ENCODE data around the gene MAD1L1. TPM values are rescaled to one million over a fixed set of nuclear protein-coding genes. Genes with fewer than 3 reads are reported as not detected.

The MAD1L1 gene
- total RNA-seq, 1 donor from 2014 or later: 32.3 TPM

- Mint-ChIP-seq H3K36me3 (ENCODE audit: low read depth, unreplicated experiment) (peaks cover 6% of the 10 kb centered on the region), H3K27me3 (ENCODE audit: low read depth, unreplicated experiment) (no peaks in the 10 kb centered on the region), H3K4me1 (ENCODE audit: low read depth, unreplicated experiment) (peaks cover 1% of the 10 kb centered on the region), H3K9me3 (ENCODE audit: unreplicated experiment) (no peaks in the 10 kb centered on the region), H3K4me3 (ENCODE audit: unreplicated experiment) (no peak overlapping the region), H3K27ac (ENCODE audit: unreplicated experiment) (no peak overlapping the region)
- TF ChIP-seq EZH2 (IDR thresholded peaks at IDR 0.05; ENCODE audit: insufficient read depth, low read length) (no peak), CTCF (IDR thresholded peaks at IDR 0.05; ENCODE audit: insufficient read depth, low read depth, low read length) (no peak)
- no peak overlapping the region for H3K27ac ChIP-seq (ENCODE audit: low read depth, low read length)
- H4K20me1 ChIP-seq (ENCODE audit: insufficient read depth, low read length): peaks cover 67% of the 10 kb centered on the region
- H3K9me3 ChIP-seq (ENCODE audit: insufficient read depth, low read depth, low read length): no peaks in the 10 kb centered on the region
- H3K9ac ChIP-seq (ENCODE audit: low read length): no peak overlapping the region
- DNase-seq (ENCODE audit: low read depth) (no peak), FAIRE-seq (no peak)
- no peaks in the 10 kb centered on the region for H3K36me3 ChIP-seq (ENCODE audit: insufficient read depth, low read length)
- H3K4me2 ChIP-seq (ENCODE audit: low read length): no peak overlapping the region
- no peak overlapping the region for H2AFZ ChIP-seq (ENCODE audit: low read depth, low read length)
- no peaks in the 10 kb centered on the region for H3K79me2 ChIP-seq (ENCODE audit: insufficient read depth, low read length)
- H3K4me3 ChIP-seq (ENCODE audit: insufficient read depth, low read depth, low read length): no peak overlapping the region
- peaks cover 18% of the 10 kb centered on the region for H3K4me1 ChIP-seq (ENCODE audit: insufficient read depth, low read length)
- H3K27me3 ChIP-seq (ENCODE audit: insufficient read depth, low read length): no peaks in the 10 kb centered on the region
Measured at GRCh38 chr7:2159176-2159520, 73.6 kb downstream of the MAD1L1 start.

- Mint-ChIP-seq H3K9me3 (ENCODE audit: unreplicated experiment) (no peaks in the 10 kb centered on the region), H3K4me3 (ENCODE audit: unreplicated experiment) (no peak overlapping the region), H3K27ac (ENCODE audit: unreplicated experiment) (no peak overlapping the region), H3K27me3 (ENCODE audit: low read depth, unreplicated experiment) (no peaks in the 10 kb centered on the region), H3K36me3 (ENCODE audit: low read depth, unreplicated experiment) (peaks cover 6% of the 10 kb centered on the region), H3K4me1 (ENCODE audit: low read depth, unreplicated experiment) (peaks cover 1% of the 10 kb centered on the region)
- no peak for FAIRE-seq
- no peak overlapping the region for H3K27ac ChIP-seq (ENCODE audit: low read depth, low read length)
- TF ChIP-seq CTCF (IDR thresholded peaks at IDR 0.05; ENCODE audit: insufficient read depth, low read depth, low read length) (no peak), EZH2 (IDR thresholded peaks at IDR 0.05; ENCODE audit: insufficient read depth, low read length) (no peak)
- peaks cover 64% of the 10 kb centered on the region for H4K20me1 ChIP-seq (ENCODE audit: insufficient read depth, low read length)
- peaks cover 18% of the 10 kb centered on the region for H3K4me1 ChIP-seq (ENCODE audit: insufficient read depth, low read length)
- no peak overlapping the region for H2AFZ ChIP-seq (ENCODE audit: low read depth, low read length)
- H3K9ac ChIP-seq (ENCODE audit: low read length): peak overlapping the region; percentile 7
- H3K79me2 ChIP-seq (ENCODE audit: insufficient read depth, low read length): no peaks in the 10 kb centered on the region
- H3K9me3 ChIP-seq (ENCODE audit: insufficient read depth, low read depth, low read length): no peaks in the 10 kb centered on the region
- H3K27me3 ChIP-seq (ENCODE audit: insufficient read depth, low read length): no peaks in the 10 kb centered on the region
- no peak for DNase-seq (ENCODE audit: low read depth)
- no peak overlapping the region for H3K4me3 ChIP-seq (ENCODE audit: insufficient read depth, low read depth, low read length)
- H3K4me2 ChIP-seq (ENCODE audit: low read length): peak overlapping the region; percentile 42
- H3K36me3 ChIP-seq (ENCODE audit: insufficient read depth, low read length): no peaks in the 10 kb centered on the region
Measured at GRCh38 chr7:2158331-2159175, 74.2 kb downstream of the MAD1L1 start.
